Type B pancreatic cell (in vitro differentiated cells): ENCODE data around the gene TPSG1. TPM values are rescaled to one million over a fixed set of nuclear protein-coding genes. Genes with fewer than 3 reads are reported as not detected.

ENCODE experiments used
- DNase-seq: peaks from one replicate; pipeline ENCODE4 v3.0.0; 2021; ENCODE audit warnings: mixed read lengths; ENCODE audit not compliant: unreplicated experiment; ENCODE audit errors: extremely low spot score
- H3K27ac Mint-ChIP-seq: 2 replicates; pipeline ENCODE4 v1.8.0; 2021; ENCODE audit warnings: mild to moderate bottlenecking, mixed read lengths
- H3K27me3 Mint-ChIP-seq: 2 replicates; pipeline ENCODE4 v1.8.0; 2021; ENCODE audit warnings: mixed read lengths
- H3K36me3 Mint-ChIP-seq: 2 replicates; pipeline ENCODE4 v1.8.0; 2021; ENCODE audit warnings: mixed read lengths
- H3K4me1 Mint-ChIP-seq: one replicate; pipeline ENCODE4 v1.8.0; 2021; ENCODE audit warnings: mixed read lengths; ENCODE audit not compliant: unreplicated experiment
- H3K4me3 Mint-ChIP-seq: 2 replicates; pipeline ENCODE4 v1.8.0; 2021; ENCODE audit warnings: mild to moderate bottlenecking, mixed read lengths
- H3K9me3 Mint-ChIP-seq: 2 replicates; pipeline ENCODE4 v1.8.0; 2021; ENCODE audit warnings: mixed read lengths
- total RNA-seq: library from RNA; stranded (reverse); gene quantifications from 2 replicates; pipeline ENCODE4 v1.2.1, GENCODE V29; 2021; ENCODE audit warnings: low replicate concordance
- TF ChIP-seq, protein P1 (sequence below): fragments of 200-600 bp; sonication (generic); conservative IDR thresholded peaks from 2 replicates; pipeline ENCODE4 v1.5.0; 2021; ENCODE audit warnings: antibody characterized with exemption, mild to moderate bottlenecking

Gene TPSG1
- total RNA-seq, 1 donor from 2014 or later = not detected

DNA sequence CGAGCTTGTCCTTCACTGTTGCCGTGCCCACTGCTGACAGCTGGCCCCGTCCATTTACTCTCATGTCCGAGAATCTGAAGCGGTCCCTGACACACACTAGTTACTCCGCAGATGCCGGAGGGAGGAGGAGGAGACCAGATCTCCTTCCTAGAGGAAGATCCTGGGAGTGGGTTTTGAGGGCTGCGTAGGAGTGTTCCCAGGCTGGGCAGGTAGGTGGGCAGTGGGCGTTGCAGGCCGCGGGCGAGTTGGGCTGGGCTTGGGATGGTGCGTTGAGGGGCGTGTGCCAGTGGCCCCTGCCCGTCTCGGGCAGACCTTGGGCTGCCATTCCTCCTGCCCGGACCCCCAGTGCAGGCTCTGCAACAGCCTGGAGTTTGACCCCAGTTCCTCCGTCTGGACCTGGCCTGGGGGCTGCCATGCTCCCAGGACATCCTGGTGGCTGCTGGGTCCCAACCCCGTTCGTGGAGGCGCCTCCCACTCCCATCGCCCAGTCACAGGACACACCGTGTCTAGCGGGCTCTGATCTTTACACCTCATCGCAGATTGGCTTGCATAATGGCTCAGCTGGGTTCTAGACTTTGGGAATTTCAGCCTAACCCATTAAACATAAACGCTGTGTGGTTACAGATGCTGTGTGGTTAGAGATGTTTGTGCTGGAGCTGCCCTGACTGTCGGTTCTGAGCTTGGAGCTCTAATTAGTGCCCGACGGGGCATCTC is 49.3 kb downstream of the TPSG1 start:
- TF ChIP-seq, protein P1, sequence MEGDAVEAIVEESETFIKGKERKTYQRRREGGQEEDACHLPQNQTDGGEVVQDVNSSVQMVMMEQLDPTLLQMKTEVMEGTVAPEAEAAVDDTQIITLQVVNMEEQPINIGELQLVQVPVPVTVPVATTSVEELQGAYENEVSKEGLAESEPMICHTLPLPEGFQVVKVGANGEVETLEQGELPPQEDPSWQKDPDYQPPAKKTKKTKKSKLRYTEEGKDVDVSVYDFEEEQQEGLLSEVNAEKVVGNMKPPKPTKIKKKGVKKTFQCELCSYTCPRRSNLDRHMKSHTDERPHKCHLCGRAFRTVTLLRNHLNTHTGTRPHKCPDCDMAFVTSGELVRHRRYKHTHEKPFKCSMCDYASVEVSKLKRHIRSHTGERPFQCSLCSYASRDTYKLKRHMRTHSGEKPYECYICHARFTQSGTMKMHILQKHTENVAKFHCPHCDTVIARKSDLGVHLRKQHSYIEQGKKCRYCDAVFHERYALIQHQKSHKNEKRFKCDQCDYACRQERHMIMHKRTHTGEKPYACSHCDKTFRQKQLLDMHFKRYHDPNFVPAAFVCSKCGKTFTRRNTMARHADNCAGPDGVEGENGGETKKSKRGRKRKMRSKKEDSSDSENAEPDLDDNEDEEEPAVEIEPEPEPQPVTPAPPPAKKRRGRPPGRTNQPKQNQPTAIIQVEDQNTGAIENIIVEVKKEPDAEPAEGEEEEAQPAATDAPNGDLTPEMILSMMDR = no peak
- H3K27me3 Mint-ChIP-seq = no peaks in the 10 kb centered on the region
- no peak for DNase-seq
- no peaks in the 10 kb centered on the region for H3K4me1 Mint-ChIP-seq
- H3K9me3 Mint-ChIP-seq = no peaks in the 10 kb centered on the region
- H3K27ac Mint-ChIP-seq = no peak overlapping the region
- no peaks in the 10 kb centered on the region for H3K36me3 Mint-ChIP-seq
- no peak overlapping the region for H3K4me3 Mint-ChIP-seq

DNA sequence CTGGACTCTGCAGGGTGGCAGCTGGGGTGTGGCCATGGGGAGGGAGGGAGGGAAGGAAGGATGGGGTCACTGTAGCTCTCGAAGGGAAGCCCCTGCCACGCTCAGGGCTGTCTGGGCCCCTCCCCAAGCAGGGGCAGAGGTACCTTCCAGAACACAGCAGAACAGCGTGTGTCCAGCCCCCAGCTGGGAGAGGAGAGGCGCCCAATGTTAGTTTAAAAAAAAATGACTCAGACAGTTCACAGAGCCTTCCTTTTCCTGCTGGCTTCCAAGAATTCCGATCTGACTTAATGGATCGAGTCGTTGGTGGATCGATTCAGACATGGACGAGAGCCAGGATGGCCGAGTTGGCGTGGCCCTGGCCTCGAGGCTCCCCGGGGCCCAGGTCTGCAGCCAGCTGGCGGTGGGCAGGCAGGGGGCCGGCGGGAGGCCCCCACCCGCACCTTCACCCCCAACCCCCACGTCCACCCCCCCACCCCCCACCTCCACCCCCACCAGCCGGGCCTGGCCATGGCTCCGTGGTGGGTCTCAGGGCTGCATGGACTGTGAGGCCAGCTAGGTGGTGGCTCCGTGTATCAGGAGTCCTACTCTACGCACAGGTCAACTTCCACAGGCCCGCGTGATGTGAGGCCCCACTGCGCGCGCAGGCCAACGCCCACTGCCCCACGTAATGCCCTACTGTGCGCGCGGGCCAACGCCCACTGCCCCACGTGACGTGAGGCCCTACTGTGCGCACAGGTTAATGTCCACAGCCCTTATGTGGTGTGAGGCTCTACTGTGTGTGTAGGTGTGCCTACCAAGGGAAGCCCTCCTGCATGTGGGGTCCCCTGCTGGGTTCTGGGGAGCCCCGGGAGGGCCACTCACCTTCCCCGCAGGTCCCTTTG is 50.4 kb downstream of the TPSG1 start:
- Mint-ChIP-seq H3K27me3 (no peaks in the 10 kb centered on the region), H3K9me3 (no peaks in the 10 kb centered on the region), H3K27ac (no peak overlapping the region), H3K4me1 (no peaks in the 10 kb centered on the region), H3K36me3 (no peaks in the 10 kb centered on the region), H3K4me3 (no peak overlapping the region)
- TF ChIP-seq, protein P1 = no peak
- no peak for DNase-seq

DNA sequence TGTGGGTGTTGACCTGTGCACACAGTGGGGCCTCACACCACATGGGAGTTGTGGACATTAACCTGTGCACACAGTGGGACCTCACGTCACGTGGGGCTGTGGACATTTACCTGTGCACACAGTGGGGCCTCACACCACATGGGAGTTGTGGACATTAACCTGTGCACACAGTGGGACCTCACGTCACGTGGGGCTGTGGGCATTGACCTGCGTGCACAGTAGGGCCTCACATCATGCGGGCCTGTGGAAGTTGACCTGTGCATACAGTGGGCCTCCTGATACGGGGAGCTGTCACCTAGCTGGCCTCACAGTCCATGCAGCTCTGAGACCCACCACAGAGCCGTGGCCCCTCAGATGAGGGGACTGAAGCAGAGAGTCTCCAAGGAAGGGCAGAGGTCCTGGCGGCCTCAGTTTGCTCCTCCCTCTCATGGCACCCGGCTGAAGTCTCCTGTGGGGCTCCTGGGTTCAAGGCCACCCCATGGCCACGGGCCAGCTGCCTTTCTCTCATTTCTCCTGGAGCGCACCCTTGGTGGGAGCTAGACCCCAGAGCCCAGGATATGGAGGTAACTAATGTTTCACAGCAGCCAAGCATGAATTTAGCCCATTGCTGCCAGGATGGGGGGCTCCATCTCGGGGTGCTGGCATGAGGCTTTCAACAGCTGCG is 51.1 kb downstream of the TPSG1 start:
- no peaks in the 10 kb centered on the region for H3K4me1 Mint-ChIP-seq
- H3K27me3 Mint-ChIP-seq = no peaks in the 10 kb centered on the region
- no peak overlapping the region for H3K4me3 Mint-ChIP-seq
- TF ChIP-seq, protein P1 = no peak
- H3K27ac Mint-ChIP-seq = no peak overlapping the region
- H3K9me3 Mint-ChIP-seq = no peaks in the 10 kb centered on the region
- no peaks in the 10 kb centered on the region for H3K36me3 Mint-ChIP-seq
- DNase-seq = no peak

DNA sequence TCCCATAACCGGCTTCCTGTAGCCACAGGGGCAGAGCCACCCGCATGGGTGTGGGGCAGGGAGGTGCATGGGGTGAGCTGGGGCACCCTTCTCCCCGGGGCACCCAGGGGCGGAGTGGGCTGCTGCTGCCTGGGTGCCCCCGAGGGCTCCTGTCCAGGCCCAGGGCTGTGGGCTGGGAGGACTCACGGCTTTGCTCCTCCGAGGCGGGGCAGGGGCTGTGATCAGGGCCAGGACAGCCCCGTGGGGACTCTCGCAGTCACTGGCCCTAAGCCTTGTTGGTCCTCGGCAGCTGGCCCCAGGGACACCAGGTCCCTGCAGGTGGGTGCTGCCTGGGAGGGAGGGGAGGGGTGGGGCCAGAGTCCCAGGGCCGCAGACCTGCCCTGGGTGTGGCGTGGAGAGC is 52.4 kb downstream of the TPSG1 start:
- TF ChIP-seq, protein P1 = no peak
- Mint-ChIP-seq H3K27ac (no peak overlapping the region), H3K9me3 (no peaks in the 10 kb centered on the region), H3K4me3 (no peak overlapping the region), H3K4me1 (no peaks in the 10 kb centered on the region), H3K36me3 (no peaks in the 10 kb centered on the region), H3K27me3 (no peaks in the 10 kb centered on the region)
- DNase-seq = no peak

DNA sequence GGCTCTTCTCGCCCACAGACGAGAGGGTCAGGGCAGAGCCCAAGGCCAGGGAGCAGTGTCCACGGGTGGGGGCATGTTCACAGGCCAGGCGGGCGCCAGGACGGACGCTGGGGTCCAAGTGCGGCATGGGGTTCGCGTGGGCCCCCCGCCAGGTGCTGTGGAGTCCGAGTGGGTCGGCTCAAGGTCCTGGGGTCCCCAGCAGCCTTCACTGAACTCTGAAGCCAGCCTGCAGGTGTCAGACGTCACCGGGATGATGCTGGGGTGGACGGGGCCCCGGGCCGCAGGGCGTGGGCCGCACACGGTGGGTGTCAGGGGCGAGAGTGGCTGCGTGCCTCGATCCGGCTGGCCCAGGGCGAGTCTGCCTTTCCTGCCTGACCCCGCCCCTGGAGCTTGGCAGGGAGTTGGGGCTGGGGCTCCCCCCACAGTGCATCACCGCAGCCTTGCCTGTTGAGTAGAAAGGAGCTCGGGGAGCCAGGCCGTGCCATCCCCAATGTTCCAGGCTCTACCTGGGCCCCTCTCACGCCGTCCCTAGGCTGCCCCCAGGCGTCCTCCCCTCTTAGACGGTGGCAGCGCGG is 53.1 kb downstream of the TPSG1 start:
- no peaks in the 10 kb centered on the region for H3K4me1 Mint-ChIP-seq
- no peak for DNase-seq
- no peaks in the 10 kb centered on the region for H3K27me3 Mint-ChIP-seq
- H3K9me3 Mint-ChIP-seq = no peaks in the 10 kb centered on the region
- TF ChIP-seq, protein P1 = no peak
- no peak overlapping the region for H3K4me3 Mint-ChIP-seq
- H3K36me3 Mint-ChIP-seq = no peaks in the 10 kb centered on the region
- H3K27ac Mint-ChIP-seq = no peak overlapping the region
